Hepatocyte (in vitro differentiated cells): ENCODE data around the gene COL13A1.

Source experiments
- EZH2 ChIP-seq: fragments of 200-600 bp; sonication (generic); IDR thresholded peaks from 2 replicates; pipeline ENCODE4 v1.6.1; 2016; ENCODE audit warnings: antibody characterized with exemption, mild to moderate bottlenecking, borderline replicate concordance
- EZH2phosphoT487 ChIP-seq: fragments of 200-600 bp; sonication (generic); IDR thresholded peaks from one replicate; pipeline ENCODE4 v1.6.1; 2018; ENCODE audit warnings: antibody characterized with exemption, mild to moderate bottlenecking, low read depth, moderate library complexity; ENCODE audit not compliant: unreplicated experiment, severe bottlenecking

GRCh38 chr10:69991151-69991550, 189.4 kb downstream of the COL13A1 start:
- TF ChIP-seq EZH2phosphoT487, result no peak
- TF ChIP-seq EZH2, result no peak
